AG04450 (cell line): ENCODE measurements around the gene MOCS3. TPM values are rescaled to one million over a fixed set of nuclear protein-coding genes. Genes with fewer than 3 reads are reported as not detected.
"Not testable (repeated sequence)": the region's sequence is repeated elsewhere in the genome, so short reads cannot be mapped to it uniquely, and the experiment has no call there.

ENCODE experiments used
- CTCF ChIA-PET: fragments of 300-600, 350-600 bp; formaldehyde crosslinking; extraction: SDS; loops from one replicate; lab custom pipeline; 2022; ENCODE audit warnings: antibody characterized with exemption, inconsistent platforms; lab: Charles Lee
- POLR2A ChIA-PET: fragments of 350-600 bp; formaldehyde crosslinking; extraction: SDS; loops from one replicate; lab custom pipeline; 2021; ENCODE audit warnings: antibody characterized with exemption, inconsistent platforms; lab: Yijun Ruan, JAX
- DNase-seq: peaks from one replicate; pipeline ENCODE4 v3.0.0-alpha.2; 2011; ENCODE audit warnings: low read depth, low spot score
- H3K27ac ChIP-seq: one replicate; pipeline ENCODE4 v1.5.1; 2012; ENCODE audit warnings: low read depth, low read length, control low read depth
- H3K27me3 ChIP-seq: one replicate; pipeline ENCODE4 v1.6.0; 2012; ENCODE audit warnings: low read length; ENCODE audit not compliant: control insufficient read depth, insufficient read depth
- H3K4me3 ChIP-seq: 2 replicates; pipeline ENCODE4 v1.5.1; 2011; ENCODE audit warnings: mild to moderate bottlenecking, low read depth, low read length, control low read depth
- H3K9me3 ChIP-seq: 2 replicates; pipeline ENCODE4 v1.5.1; 2012; ENCODE audit warnings: low read length; ENCODE audit not compliant: control insufficient read depth, insufficient read depth
- CTCF ChIP-seq: IDR thresholded peaks from 2 replicates; pipeline ENCODE4 v1.5.1; 2011; ENCODE audit warnings: low read depth, low read length, control low read depth, inconsistent platforms
- polyA plus RNA-seq: library from polyadenylated mRNA; depleted of rRNA; stranded (reverse); fragments of >200 nt; gene quantifications from 2 replicates; pipeline ENCODE4 v1.2.3, GENCODE V29; 2011

Gene MOCS3
- polyA plus RNA-seq, 1 experiment: 3.8 TPM

GRCh38 chr20:50977066-50978021, 18.7 kb downstream of the MOCS3 start:
- no peak overlapping the region for H3K4me3 ChIP-seq
- peaks cover 6% of the 10 kb centered on the region for H3K9me3 ChIP-seq
- H3K27ac ChIP-seq: no peak overlapping the region
- POLR2A ChIA-PET: no interaction called here
- H3K27me3 ChIP-seq: no peaks in the 10 kb centered on the region
- DNase-seq: no peak
- CTCF ChIA-PET: interaction anchor here (1.1 kb wide), 1 partner anchor 10 kb away, joined by 3 read pairs; no protein-coding TSS in a partner anchor
- TF ChIP-seq CTCF: no peak

GRCh38 chr20:50978533-50978932, 19.9 kb downstream of the MOCS3 start:
- POLR2A ChIA-PET, H3K27me3 ChIP-seq, H3K9me3 ChIP-seq, DNase-seq, H3K4me3 ChIP-seq, H3K27ac ChIP-seq: not testable (repeated sequence)
- CTCF ChIA-PET: interaction anchor here (1.1 kb wide), 1 partner anchor 9 kb away, joined by 3 read pairs; no protein-coding TSS in a partner anchor

- TF ChIP-seq CTCF: no peak
- H3K9me3 ChIP-seq: peaks cover 5% of the 10 kb centered on the region
- H3K27ac ChIP-seq: peak overlapping the region; percentile 99
- ChIA-PET CTCF (interaction anchor here (1.0 to 5.5 kb wide), 9 partner anchors 11 to 646 kb away, joined by 4 to 57 read pairs (median 8); partner anchors contain the start of genes BCAS4, DPM1 and MOCS3), POLR2A (interaction anchor here (0.6 to 1.5 kb wide), 6 partner anchors 13 to 876 kb away, joined by 3 to 9 read pairs (median 4); partner anchors contain the start of genes DPM1 and MOCS3)
- peak; percentile 97 for DNase-seq
- H3K27me3 ChIP-seq: no peaks in the 10 kb centered on the region
- no peak overlapping the region for H3K4me3 ChIP-seq
Observed at GRCh38 chr20:50980071-50980681, 21.6 kb downstream of the MOCS3 start.

- peak overlapping the region; percentile 99 for H3K27ac ChIP-seq
- H3K27me3 ChIP-seq: no peaks in the 10 kb centered on the region
- ChIA-PET CTCF (interaction anchor here (0.5 to 5.5 kb wide), 33 partner anchors 10 to 1165 kb away, joined by 3 to 57 read pairs (median 4); partner anchors contain the start of genes BCAS4, DPM1 and MOCS3), POLR2A (interaction anchor here (1.0 to 1.5 kb wide), 3 partner anchors 23 to 346 kb away, joined by 4 to 9 read pairs (median 5); partner anchors contain the start of genes DPM1 and MOCS3)
- H3K4me3 ChIP-seq: no peak overlapping the region
- peak; percentile 83 for TF ChIP-seq CTCF
- DNase-seq: no peak
- H3K9me3 ChIP-seq: no peaks in the 10 kb centered on the region
Observed at GRCh38 chr20:50980851-50981713, 22.5 kb downstream of the MOCS3 start.
